HTR-8/SVneo (cell line): ENCODE measurements around the gene CTAGE1.
"Not testable (repeated sequence)": the region's sequence is repeated elsewhere in the genome, so short reads cannot be mapped to it uniquely, and the experiment has no call there.

Experiments used
- DNase-seq: peaks from one replicate; pipeline ENCODE4 v3.0.0; 2011; ENCODE audit warnings: low spot score, mixed read lengths; ENCODE audit not compliant: insufficient read length
- FAIRE-seq: peaks from 2 replicates; lab custom pipeline; 2011; peaks lifted over from hg19 to GRCh38; lab: Jason Lieb, UNC

The CTAGE1 gene

GRCh38 chr18:22417496-22418188, at the start of gene CTAGE1:
Gene CTAGE1, minus strand, starts transcription at chr18:22417915. Its CDS starts 104 bp downstream, at chr18:22417811.
- FAIRE-seq (no peak), DNase-seq (no peak)

- no peak for FAIRE-seq
- no peak for DNase-seq
Measured at GRCh38 chr18:22466608-22467395, 49.1 kb upstream of the CTAGE1 start.

GRCh38 chr18:22465859-22466457, 48.2 kb upstream of the CTAGE1 start:
- DNase-seq (peak; percentile 82), FAIRE-seq (peak; percentile 52)

GRCh38 chr18:22463076-22463475, 45.4 kb upstream of the CTAGE1 start:
- DNase-seq (no peak), FAIRE-seq (no peak)

GRCh38 chr18:22459491-22459890, 41.8 kb upstream of the CTAGE1 start:
- FAIRE-seq (no peak), DNase-seq (no peak)

- DNase-seq (no peak), FAIRE-seq (no peak)
Measured at GRCh38 chr18:22457524-22457923, 39.8 kb upstream of the CTAGE1 start.

GRCh38 chr18:22456547-22456946, 38.8 kb upstream of the CTAGE1 start:
- no peak for FAIRE-seq
- DNase-seq = no peak

GRCh38 chr18:22456116-22456480, 38.4 kb upstream of the CTAGE1 start:
- FAIRE-seq = no peak
- no peak for DNase-seq

- FAIRE-seq (no peak), DNase-seq (no peak)
Measured at GRCh38 chr18:22455425-22456115, 37.9 kb upstream of the CTAGE1 start.

GRCh38 chr18:22453315-22453714, 35.6 kb upstream of the CTAGE1 start:
- no peak for DNase-seq
- FAIRE-seq = no peak

GRCh38 chr18:22452226-22452668, 34.5 kb upstream of the CTAGE1 start:
- no peak for FAIRE-seq
- DNase-seq = no peak

GRCh38 chr18:22451796-22452195, 34.1 kb upstream of the CTAGE1 start:
- DNase-seq (no peak), FAIRE-seq (no peak)

- not testable (repeated sequence) for FAIRE-seq, DNase-seq
Measured at GRCh38 chr18:22450766-22451165, 33.1 kb upstream of the CTAGE1 start.

- not testable (repeated sequence) for FAIRE-seq, DNase-seq
Measured at GRCh38 chr18:22450318-22450717, 32.6 kb upstream of the CTAGE1 start.

- FAIRE-seq, DNase-seq: not testable (repeated sequence)
Measured at GRCh38 chr18:22449753-22450152, 32.0 kb upstream of the CTAGE1 start.

- DNase-seq (no peak), FAIRE-seq (no peak)
Measured at GRCh38 chr18:22448238-22448637, 30.5 kb upstream of the CTAGE1 start.

GRCh38 chr18:22447792-22448191, 30.1 kb upstream of the CTAGE1 start:
- DNase-seq (no peak), FAIRE-seq (no peak)

GRCh38 chr18:22446911-22447310, 29.2 kb upstream of the CTAGE1 start:
- FAIRE-seq (no peak), DNase-seq (no peak)

- no peak for FAIRE-seq
- DNase-seq = no peak
Measured at GRCh38 chr18:22446325-22446724, 28.6 kb upstream of the CTAGE1 start.

- DNase-seq (no peak), FAIRE-seq (no peak)
Measured at GRCh38 chr18:22441638-22442037, 23.9 kb upstream of the CTAGE1 start.
